Measurements from ENCODE around the gene ALK.

- TF ChIP-seq, protein P1, sequence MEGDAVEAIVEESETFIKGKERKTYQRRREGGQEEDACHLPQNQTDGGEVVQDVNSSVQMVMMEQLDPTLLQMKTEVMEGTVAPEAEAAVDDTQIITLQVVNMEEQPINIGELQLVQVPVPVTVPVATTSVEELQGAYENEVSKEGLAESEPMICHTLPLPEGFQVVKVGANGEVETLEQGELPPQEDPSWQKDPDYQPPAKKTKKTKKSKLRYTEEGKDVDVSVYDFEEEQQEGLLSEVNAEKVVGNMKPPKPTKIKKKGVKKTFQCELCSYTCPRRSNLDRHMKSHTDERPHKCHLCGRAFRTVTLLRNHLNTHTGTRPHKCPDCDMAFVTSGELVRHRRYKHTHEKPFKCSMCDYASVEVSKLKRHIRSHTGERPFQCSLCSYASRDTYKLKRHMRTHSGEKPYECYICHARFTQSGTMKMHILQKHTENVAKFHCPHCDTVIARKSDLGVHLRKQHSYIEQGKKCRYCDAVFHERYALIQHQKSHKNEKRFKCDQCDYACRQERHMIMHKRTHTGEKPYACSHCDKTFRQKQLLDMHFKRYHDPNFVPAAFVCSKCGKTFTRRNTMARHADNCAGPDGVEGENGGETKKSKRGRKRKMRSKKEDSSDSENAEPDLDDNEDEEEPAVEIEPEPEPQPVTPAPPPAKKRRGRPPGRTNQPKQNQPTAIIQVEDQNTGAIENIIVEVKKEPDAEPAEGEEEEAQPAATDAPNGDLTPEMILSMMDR (conservative IDR thresholded peaks at IDR 0.05): no peak
- TF ChIP-seq ZFX (IDR thresholded peaks at IDR 0.05): no peak
These were observed 19.0 kb downstream of the ALK start for GRCh38 chr2:29902356-29902755.
